Coronary artery (tissue), 2 donors: ENCODE results near the gene MTUS2.

Experiments
- DNase-seq: peaks from one replicate; pipeline ENCODE4 v3.0.0-alpha.2; 2017; ENCODE audit warnings: low spot score
- H3K27ac ChIP-seq, 2 donors: fragments of 200-600 bp; sonication (generic); one replicate each; pipeline ENCODE4 v1.5.1; 2016 to 2019
- H3K4me3 ChIP-seq: fragments of 200-600 bp; sonication (generic); 2 replicates; pipeline ENCODE4 v1.5.1; 2016; ENCODE audit warnings: mild to moderate bottlenecking, moderate library complexity
- CTCF ChIP-seq: fragments of 200-600 bp; sonication (generic); IDR thresholded peaks from one replicate; pipeline ENCODE4 v1.5.1; 2019; ENCODE audit warnings: antibody characterized with exemption

MTUS2 gene

DNA sequence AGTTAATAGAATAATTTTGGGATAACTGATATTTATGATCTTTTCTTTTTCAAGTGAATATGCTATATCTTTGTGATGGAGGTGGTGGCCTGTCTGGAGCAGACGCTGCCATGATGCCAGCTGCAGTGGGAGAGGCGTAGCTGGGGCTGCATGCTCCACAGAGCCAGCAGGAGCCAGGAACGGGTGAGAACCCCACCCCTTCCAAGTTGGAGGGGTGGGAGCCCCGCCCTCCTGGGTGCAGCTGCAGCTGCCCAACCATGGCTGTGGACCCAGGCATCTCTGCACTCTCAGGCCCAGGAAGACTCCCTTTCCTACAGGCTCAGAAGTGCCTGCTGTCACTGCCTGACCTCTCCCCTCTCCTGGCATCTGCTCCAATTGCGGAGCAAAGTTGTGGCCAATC is 402.3 kb downstream of the MTUS2 start:
- DNase-seq = no peak
- Histone ChIP-seq H3K27ac (no peak overlapping the region), H3K4me3 (no peak overlapping the region)
- no peak for TF ChIP-seq CTCF

DNA sequence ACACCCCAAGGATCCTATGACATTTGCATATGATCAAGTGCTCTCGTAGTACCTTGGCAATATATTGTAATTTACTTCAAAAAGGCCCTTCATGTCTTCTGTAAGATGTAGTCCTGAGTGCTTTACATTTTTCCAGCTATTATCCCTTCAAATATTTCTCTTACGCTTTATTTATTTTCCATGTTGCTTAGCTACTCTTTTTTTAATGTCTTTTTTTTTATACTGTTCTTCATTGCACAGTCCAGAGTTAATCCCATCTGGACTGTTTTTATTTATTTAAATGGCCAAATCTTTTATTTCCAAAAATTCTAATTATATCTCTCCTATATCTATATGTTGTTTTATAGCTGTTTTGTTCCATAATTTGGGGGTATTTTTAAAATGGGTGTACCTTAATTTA is 404.1 kb downstream of the MTUS2 start:
- no peak for DNase-seq
- Histone ChIP-seq H3K4me3 (no peak overlapping the region), H3K27ac (no peak overlapping the region)
- no peak for TF ChIP-seq CTCF

DNA sequence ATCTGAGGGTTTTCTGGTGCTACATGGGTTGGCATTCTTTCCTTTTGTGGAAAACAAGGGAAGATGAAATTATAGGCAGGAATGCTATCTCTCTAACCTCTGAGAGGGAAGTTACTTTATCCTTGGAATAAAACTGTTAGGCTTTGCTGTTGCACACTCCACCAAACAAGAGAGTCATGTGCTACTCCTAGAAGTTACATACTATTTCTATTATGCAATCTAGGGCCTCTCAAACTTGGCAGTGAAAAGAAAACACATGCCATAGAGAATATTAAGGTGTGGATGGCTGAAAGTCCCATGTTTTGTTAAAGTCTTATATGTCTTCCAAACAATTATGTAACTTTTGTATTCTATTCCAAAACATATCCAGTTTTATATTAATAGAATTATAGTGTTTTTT is 407.4 kb downstream of the MTUS2 start:
- TF ChIP-seq CTCF = no peak
- no peak for DNase-seq
- Histone ChIP-seq H3K4me3 (no peak overlapping the region), H3K27ac (no peak overlapping the region)

DNA sequence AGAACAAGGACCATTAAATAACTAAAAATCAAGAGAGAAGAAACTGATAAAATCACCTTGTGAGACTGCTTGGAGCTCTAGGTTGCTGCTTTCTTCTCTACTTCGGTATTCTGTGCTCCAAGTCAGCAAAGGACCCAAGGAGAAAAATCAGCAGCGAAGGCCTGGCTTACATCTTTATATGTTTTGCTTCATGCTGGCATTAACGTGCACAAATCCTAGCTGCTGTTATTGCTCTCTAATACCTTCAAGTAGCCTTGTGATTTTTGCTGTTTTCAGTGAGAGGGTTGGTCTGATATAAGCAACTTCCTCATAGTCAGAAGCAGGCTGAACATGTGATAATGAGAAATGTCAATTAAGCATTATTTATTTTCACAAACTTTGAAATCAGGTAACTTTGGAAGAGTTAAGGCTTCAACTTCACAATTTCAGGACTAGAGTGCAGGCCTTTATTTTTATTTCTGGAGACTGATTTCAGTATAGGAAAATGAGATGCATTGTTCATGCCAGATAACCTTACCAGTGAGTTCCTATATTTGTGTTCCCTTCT is 410.2 kb downstream of the MTUS2 start:
- Histone ChIP-seq H3K4me3 (no peak overlapping the region), H3K27ac (no peak overlapping the region)
- TF ChIP-seq CTCF = no peak
- no peak for DNase-seq

GRCh38 chr13:29239653-29240525 is 419.8 kb downstream of the MTUS2 start:
- Histone ChIP-seq H3K27ac (no peak overlapping the region), H3K4me3 (no peak overlapping the region)
- no peak for DNase-seq
- no peak for TF ChIP-seq CTCF

GRCh38 chr13:29254626-29255370 is 434.7 kb downstream of the MTUS2 start:
- no peak overlapping the region for H3K4me3 ChIP-seq
- DNase-seq = no peak
- no peak for TF ChIP-seq CTCF
- no peak overlapping the region for H3K27ac ChIP-seq
